Esophagus squamous epithelium (tissue), 4 donors: Measurements from ENCODE around the gene YES1.

Experiments
- POLR2A ChIP-seq, 4 donors: fragments of 450-650 bp; IDR thresholded peaks; one replicate each; pipeline ENCODE4 v1.6.1; 2017; ENCODE audit warnings: antibody characterized with exemption in 4 of 4, mild to moderate bottlenecking in 4 of 4, moderate library complexity in 3 of 4
- TF ChIP-seq, protein P1 (sequence below), 6 experiments: fragments of 450-650 bp in 4 of 6; fragments of 200-600 bp in 2 of 6; sonication (generic) in 2 of 6; IDR thresholded peaks; one replicate each; pipeline ENCODE4 v1.5.1; 2016 to 2019; ENCODE audit warnings: antibody characterized with exemption in 6 of 6, mild to moderate bottlenecking in 4 of 6, moderate library complexity in 4 of 6

DNA sequence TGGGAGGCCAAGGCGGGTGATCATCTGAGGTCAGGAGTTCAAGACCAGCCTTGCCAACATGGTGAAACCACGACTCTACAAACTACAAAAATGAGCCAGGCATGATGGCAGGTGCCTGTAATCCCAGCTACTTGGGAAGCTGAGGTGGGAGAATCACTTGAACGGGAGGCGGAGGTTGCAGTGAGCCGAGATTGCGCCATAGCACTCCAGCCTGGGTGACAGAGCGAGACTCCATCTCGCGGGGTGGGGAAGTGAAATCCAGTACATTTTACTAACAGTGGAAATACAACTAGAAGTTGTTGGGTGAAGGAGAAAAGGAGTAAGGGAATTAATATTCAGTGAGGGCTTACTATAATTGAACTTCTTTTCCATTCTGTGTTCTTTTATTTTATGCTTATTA, 86.4 kb downstream of the YES1 start:
- TF ChIP-seq, protein P1, sequence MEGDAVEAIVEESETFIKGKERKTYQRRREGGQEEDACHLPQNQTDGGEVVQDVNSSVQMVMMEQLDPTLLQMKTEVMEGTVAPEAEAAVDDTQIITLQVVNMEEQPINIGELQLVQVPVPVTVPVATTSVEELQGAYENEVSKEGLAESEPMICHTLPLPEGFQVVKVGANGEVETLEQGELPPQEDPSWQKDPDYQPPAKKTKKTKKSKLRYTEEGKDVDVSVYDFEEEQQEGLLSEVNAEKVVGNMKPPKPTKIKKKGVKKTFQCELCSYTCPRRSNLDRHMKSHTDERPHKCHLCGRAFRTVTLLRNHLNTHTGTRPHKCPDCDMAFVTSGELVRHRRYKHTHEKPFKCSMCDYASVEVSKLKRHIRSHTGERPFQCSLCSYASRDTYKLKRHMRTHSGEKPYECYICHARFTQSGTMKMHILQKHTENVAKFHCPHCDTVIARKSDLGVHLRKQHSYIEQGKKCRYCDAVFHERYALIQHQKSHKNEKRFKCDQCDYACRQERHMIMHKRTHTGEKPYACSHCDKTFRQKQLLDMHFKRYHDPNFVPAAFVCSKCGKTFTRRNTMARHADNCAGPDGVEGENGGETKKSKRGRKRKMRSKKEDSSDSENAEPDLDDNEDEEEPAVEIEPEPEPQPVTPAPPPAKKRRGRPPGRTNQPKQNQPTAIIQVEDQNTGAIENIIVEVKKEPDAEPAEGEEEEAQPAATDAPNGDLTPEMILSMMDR (IDR thresholded peaks at IDR 0.05) = no peak
- no peak for TF ChIP-seq POLR2A (IDR thresholded peaks at IDR 0.05)
